Measurements from ENCODE around the gene MED31. TPM values are rescaled to one million over a fixed set of nuclear protein-coding genes. Genes with fewer than 3 reads are reported as not detected.

Gene MED31
- total RNA-seq, 1 donor from 2014 or later, result 12.7 TPM

DNA sequence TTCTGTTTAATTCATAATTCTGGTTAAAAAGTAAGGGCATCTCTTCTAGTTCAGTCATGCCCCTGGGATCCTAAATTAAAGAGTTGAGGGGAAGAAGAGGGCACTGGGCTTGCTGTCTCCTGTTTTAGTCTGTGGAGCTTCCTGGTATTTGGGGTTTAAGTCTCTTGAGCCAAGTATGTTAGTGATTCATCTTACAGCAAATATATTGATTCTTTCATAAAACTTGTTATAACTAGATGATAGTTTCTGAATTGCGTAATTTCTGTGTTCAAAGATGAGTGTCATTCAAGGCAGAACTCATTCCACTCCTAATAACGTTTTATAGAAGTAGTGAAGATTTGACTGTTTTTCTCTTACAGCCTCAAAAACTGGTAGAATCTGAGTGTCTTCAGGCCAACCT is 8.8 kb downstream of the MED31 start:
- DNase-seq, result no peak
- peaks cover 3% of the 10 kb centered on the region for H3K4me1 Mint-ChIP-seq (ENCODE audit: low read depth, unreplicated experiment)
- H3K27me3 Mint-ChIP-seq (ENCODE audit: unreplicated experiment), result peaks cover 10% of the 10 kb centered on the region
- peak overlapping the region; percentile 72 for H3K4me3 Mint-ChIP-seq (ENCODE audit: unreplicated experiment)
- TF ChIP-seq, protein P1, sequence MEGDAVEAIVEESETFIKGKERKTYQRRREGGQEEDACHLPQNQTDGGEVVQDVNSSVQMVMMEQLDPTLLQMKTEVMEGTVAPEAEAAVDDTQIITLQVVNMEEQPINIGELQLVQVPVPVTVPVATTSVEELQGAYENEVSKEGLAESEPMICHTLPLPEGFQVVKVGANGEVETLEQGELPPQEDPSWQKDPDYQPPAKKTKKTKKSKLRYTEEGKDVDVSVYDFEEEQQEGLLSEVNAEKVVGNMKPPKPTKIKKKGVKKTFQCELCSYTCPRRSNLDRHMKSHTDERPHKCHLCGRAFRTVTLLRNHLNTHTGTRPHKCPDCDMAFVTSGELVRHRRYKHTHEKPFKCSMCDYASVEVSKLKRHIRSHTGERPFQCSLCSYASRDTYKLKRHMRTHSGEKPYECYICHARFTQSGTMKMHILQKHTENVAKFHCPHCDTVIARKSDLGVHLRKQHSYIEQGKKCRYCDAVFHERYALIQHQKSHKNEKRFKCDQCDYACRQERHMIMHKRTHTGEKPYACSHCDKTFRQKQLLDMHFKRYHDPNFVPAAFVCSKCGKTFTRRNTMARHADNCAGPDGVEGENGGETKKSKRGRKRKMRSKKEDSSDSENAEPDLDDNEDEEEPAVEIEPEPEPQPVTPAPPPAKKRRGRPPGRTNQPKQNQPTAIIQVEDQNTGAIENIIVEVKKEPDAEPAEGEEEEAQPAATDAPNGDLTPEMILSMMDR (IDR thresholded peaks at IDR 0.05; ENCODE audit: partially characterized antibody, unreplicated experiment), result no peak
- H3K9me3 Mint-ChIP-seq (ENCODE audit: unreplicated experiment), result no peaks in the 10 kb centered on the region
- H3K27ac Mint-ChIP-seq (ENCODE audit: unreplicated experiment), result no peak overlapping the region
- no peaks in the 10 kb centered on the region for H3K36me3 Mint-ChIP-seq (ENCODE audit: unreplicated experiment)

DNA sequence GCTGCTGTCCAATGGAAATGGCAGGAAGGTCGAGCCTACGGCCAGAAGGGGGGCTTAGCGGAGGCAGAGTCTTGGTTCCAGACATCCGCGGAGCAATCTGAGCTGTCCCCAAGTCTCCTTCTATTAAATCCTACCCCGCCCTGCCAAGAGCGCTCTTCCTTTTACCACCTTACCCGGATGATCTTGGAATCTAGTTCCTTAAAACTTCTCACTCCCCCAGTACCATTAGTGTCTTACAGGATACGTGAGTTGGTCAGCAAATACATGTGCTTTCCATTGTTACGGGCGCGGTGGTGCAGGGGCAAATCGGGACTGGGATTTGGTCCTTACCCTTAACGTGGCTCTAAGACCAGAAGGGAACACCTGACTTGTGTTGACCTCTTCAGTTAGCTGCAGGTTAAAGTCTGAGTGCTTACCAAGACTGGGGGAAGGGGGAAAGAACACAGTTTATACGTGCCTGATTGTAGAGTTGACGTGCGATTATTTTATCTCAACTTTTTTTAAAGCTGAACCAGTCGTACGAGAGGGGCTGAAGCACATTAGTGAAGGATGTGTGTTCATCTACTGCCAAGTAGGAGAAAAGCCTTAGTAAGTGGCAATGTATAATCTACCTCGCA is 10.1 kb downstream of the MED31 start:
- peak overlapping the region; percentile 97 for H3K4me3 Mint-ChIP-seq (ENCODE audit: unreplicated experiment)
- peaks cover 3% of the 10 kb centered on the region for H3K4me1 Mint-ChIP-seq (ENCODE audit: low read depth, unreplicated experiment)
- H3K36me3 Mint-ChIP-seq (ENCODE audit: unreplicated experiment), result no peaks in the 10 kb centered on the region
- peak overlapping the region; percentile 87 for H3K27ac Mint-ChIP-seq (ENCODE audit: unreplicated experiment)
- DNase-seq, result no peak
- TF ChIP-seq, protein P1 (IDR thresholded peaks at IDR 0.05; ENCODE audit: partially characterized antibody, unreplicated experiment), result no peak
- no peaks in the 10 kb centered on the region for H3K9me3 Mint-ChIP-seq (ENCODE audit: unreplicated experiment)
- peaks cover 10% of the 10 kb centered on the region for H3K27me3 Mint-ChIP-seq (ENCODE audit: unreplicated experiment)

GRCh38 chr17:6640536-6641246 is 10.7 kb downstream of the MED31 start, which contains the start of the genes KIAA0753 and TXNDC17:
Gene KIAA0753 (minus strand): TSS chr17:6640711. CDS start chr17:6635103, 5,608 bp downstream.
Gene TXNDC17 (plus strand): TSS chr17:6641060. CDS start chr17:6641083, 23 bp downstream.
- peak; percentile 95 for DNase-seq
- Mint-ChIP-seq H3K36me3 (ENCODE audit: unreplicated experiment) (no peaks in the 10 kb centered on the region), H3K27me3 (ENCODE audit: unreplicated experiment) (peaks cover 10% of the 10 kb centered on the region), H3K4me1 (ENCODE audit: low read depth, unreplicated experiment) (peaks cover 3% of the 10 kb centered on the region), H3K27ac (ENCODE audit: unreplicated experiment) (peak within 1 kb of the TSS; percentile 87), H3K9me3 (ENCODE audit: unreplicated experiment) (no peaks in the 10 kb centered on the region), H3K4me3 (ENCODE audit: unreplicated experiment) (peak within 1 kb of the TSS; percentile 97)
- TF ChIP-seq, protein P1 (IDR thresholded peaks at IDR 0.05; ENCODE audit: partially characterized antibody, unreplicated experiment), result no peak

DNA sequence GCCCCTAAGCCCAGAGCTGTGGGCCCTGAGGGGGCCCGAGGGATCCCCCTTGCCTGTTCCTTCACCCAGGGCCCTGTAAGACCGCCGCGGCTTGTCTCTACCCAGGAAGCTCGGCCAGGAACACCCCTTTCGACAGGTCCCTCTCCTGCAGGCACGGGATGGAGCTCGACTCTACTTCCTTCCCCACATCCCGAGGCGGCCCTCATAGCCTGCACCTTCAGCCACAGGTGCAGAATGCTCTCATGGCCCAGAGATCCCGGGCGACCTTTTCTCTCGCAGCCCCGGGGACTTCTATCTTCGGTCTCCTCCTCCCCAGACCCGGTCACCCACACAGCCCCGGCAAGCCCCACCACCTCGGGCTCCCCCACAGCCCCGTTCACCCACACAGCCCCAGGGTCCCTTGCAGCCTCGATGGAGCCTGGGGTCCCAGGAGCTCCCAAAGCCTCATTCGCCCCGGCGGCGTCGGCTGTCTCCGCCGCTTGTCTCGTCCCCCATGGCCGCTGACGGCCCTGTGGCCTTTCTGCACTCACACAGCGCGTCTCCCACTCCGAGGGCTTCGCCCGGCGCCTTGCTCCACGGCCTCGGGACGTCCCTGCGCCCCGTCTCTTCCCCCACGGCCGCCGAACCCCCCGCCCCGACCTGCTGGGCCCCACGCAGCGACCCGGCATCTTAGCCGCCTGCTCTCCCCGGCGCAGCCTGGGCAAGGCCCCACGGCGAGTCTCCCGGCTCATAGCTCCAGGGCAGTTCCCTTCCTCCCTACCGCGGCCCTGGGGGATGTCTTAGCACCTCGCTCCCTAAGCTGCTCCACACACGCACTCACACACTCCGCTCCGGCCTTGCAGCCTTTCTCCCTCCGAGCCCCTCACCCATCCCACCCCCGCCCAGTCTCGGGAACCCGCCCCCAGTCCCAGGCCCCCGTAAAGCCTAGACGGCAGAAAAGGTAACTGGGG is 11.5 kb downstream of the MED31 start:
- H3K36me3 Mint-ChIP-seq (ENCODE audit: unreplicated experiment), result no peaks in the 10 kb centered on the region
- H3K27ac Mint-ChIP-seq (ENCODE audit: unreplicated experiment), result peak overlapping the region; percentile 43
- H3K4me3 Mint-ChIP-seq (ENCODE audit: unreplicated experiment), result peak overlapping the region; percentile 97
- H3K27me3 Mint-ChIP-seq (ENCODE audit: unreplicated experiment), result peaks cover 10% of the 10 kb centered on the region
- no peaks in the 10 kb centered on the region for H3K9me3 Mint-ChIP-seq (ENCODE audit: unreplicated experiment)
- peak; percentile 56 for DNase-seq
- H3K4me1 Mint-ChIP-seq (ENCODE audit: low read depth, unreplicated experiment), result peaks cover 3% of the 10 kb centered on the region
- TF ChIP-seq, protein P1 (IDR thresholded peaks at IDR 0.05; ENCODE audit: partially characterized antibody, unreplicated experiment), result no peak

All from glutamatergic neuron (in vitro differentiated cells).